ENCODE data around the gene NUP210L. TPM values are rescaled to one million over a fixed set of nuclear protein-coding genes. Genes with fewer than 3 reads are reported as not detected.

Gene NUP210L
- total and polyA plus RNA-seq, 2 experiments from 2014 or later: 0.10 TPM; not detected in 1

DNA sequence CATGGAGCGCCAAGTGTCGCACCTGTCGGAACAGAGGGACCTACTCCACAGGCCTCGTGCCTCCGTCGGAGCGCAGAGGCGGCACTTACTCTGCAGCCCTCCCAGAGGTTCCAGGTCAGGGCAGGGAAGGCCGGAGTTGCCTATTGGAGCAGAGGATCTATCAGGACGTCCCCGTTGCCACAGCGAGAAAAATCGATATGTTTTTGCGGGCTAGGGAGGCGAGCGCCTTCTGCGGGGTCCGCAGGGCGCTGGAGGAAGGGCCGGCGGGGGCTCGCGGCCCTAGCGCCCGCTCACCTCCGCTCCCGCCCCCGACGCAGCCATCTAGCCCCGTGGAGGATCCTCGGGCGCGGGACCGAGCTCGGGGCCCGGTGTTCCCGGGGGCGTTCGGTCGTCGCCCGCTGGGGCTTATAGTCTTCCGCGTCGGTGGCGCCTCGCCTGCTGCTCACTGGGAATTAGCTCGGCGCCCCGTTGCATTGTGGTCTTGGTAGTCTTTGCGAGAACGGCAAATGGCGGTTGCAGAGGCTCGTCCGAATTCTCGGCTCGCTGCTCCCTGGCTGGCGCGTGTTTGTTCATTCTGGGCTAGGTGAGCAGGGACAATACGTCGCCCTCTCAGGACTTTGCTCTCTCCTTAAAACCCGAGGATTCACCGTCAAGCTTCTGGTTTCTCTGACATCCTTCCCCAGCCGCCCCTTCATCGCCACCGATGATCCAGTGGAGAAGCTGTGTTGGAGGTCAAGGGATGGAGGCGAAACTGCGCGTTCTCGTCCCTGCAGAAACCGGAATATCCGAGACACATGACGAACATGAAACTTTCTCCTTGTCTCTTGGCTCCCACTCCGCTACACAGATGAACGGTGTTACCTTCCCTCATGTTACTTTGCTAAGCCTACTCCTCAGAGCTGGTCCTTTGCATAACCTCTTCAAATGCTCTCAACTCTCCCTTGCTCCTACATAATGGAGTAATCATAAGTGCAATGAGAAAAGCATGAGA is 177.3 kb downstream of the NUP210L start, which contains the start of gene JTB (continued):
- TF ChIP-seq, protein P1, sequence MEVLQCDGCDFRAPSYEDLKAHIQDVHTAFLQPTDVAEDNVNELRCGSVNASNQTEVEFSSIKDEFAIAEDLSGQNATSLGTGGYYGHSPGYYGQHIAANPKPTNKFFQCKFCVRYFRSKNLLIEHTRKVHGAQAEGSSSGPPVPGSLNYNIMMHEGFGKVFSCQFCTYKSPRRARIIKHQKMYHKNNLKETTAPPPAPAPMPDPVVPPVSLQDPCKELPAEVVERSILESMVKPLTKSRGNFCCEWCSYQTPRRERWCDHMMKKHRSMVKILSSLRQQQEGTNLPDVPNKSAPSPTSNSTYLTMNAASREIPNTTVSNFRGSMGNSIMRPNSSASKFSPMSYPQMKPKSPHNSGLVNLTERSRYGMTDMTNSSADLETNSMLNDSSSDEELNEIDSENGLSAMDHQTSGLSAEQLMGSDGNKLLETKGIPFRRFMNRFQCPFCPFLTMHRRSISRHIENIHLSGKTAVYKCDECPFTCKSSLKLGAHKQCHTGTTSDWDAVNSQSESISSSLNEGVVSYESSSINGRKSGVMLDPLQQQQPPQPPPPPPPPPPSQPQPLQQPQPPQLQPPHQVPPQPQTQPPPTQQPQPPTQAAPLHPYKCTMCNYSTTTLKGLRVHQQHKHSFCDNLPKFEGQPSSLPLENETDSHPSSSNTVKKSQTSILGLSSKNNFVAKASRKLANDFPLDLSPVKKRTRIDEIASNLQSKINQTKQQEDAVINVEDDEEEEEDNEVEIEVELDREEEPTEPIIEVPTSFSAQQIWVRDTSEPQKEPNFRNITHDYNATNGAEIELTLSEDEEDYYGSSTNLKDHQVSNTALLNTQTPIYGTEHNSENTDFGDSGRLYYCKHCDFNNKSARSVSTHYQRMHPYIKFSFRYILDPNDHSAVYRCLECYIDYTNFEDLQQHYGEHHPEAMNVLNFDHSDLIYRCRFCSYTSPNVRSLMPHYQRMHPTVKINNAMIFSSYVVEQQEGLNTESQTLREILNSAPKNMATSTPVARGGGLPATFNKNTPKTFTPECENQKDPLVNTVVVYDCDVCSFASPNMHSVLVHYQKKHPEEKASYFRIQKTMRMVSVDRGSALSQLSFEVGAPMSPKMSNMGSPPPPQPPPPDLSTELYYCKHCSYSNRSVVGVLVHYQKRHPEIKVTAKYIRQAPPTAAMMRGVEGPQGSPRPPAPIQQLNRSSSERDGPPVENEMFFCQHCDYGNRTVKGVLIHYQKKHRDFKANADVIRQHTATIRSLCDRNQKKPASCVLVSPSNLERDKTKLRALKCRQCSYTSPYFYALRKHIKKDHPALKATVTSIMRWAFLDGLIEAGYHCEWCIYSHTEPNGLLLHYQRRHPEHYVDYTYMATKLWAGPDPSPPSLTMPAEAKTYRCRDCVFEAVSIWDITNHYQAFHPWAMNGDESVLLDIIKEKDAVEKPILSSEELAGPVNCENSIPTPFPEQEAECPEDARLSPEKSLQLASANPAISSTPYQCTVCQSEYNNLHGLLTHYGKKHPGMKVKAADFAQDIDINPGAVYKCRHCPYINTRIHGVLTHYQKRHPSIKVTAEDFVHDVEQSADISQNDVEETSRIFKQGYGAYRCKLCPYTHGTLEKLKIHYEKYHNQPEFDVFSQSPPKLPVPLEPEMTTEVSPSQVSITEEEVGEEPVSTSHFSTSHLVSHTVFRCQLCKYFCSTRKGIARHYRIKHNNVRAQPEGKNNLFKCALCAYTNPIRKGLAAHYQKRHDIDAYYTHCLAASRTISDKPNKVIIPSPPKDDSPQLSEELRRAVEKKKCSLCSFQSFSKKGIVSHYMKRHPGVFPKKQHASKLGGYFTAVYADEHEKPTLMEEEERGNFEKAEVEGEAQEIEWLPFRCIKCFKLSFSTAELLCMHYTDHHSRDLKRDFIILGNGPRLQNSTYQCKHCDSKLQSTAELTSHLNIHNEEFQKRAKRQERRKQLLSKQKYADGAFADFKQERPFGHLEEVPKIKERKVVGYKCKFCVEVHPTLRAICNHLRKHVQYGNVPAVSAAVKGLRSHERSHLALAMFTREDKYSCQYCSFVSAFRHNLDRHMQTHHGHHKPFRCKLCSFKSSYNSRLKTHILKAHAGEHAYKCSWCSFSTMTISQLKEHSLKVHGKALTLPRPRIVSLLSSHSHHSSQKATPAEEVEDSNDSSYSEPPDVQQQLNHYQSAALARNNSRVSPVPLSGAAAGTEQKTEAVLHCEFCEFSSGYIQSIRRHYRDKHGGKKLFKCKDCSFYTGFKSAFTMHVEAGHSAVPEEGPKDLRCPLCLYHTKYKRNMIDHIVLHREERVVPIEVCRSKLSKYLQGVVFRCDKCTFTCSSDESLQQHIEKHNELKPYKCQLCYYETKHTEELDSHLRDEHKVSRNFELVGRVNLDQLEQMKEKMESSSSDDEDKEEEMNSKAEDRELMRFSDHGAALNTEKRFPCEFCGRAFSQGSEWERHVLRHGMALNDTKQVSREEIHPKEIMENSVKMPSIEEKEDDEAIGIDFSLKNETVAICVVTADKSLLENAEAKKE (CRISPR knock-in tag; IDR thresholded peaks at IDR 0.05): no peak
- TF ChIP-seq NANOG (IDR thresholded peaks at IDR 0.05; ENCODE audit: borderline replicate concordance) (no peak), EZH2 (IDR thresholded peaks at IDR 0.05; ENCODE audit: low read depth, unreplicated experiment) (no peak), POLR2AphosphoS5 (IDR thresholded peaks at IDR 0.05; ENCODE audit: low read depth) (peak; percentile 88), ZNF114 (CRISPR knock-in tag; IDR thresholded peaks at IDR 0.05) (no peak)
- TF ChIP-seq, protein P2, sequence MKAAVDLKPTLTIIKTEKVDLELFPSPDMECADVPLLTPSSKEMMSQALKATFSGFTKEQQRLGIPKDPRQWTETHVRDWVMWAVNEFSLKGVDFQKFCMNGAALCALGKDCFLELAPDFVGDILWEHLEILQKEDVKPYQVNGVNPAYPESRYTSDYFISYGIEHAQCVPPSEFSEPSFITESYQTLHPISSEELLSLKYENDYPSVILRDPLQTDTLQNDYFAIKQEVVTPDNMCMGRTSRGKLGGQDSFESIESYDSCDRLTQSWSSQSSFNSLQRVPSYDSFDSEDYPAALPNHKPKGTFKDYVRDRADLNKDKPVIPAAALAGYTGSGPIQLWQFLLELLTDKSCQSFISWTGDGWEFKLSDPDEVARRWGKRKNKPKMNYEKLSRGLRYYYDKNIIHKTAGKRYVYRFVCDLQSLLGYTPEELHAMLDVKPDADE (IDR thresholded peaks at IDR 0.05): peak; percentile 90

DNA sequence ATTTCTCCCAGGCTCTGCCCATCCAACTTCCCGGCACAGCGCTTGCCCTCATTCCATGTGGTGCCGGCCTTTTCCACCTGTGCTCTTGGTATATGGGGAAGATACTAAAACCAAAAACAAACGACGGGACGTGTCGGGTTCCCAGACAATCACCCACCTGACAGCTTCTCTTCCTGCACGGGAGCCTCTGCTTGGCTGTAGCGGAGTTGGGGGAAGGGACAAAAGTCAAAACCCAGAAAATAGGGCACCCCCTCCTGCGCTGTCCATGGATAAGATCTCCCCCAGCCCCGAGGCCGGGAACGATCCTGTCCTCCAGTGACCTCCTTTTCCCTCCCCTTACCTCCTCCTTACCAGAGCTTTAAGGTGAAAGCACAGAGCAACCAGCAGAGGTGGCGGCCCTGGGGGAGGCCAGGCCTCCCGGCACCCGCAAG is 178.0 kb downstream of the NUP210L start:
- H4K20me1 ChIP-seq (replicated peaks; ENCODE audit: insufficient read depth): no peaks in the 10 kb centered on the region; the same call in 1 of the 2 replicates
- peak overlapping the region; percentile 92 for H3K27ac Mint-ChIP-seq
- DNase-seq (ENCODE audit: low spot score) (peak; percentile 35), ATAC-seq (no peak; the same call in 1 of the 3 replicates)
- H3F3A ChIP-seq (replicated peaks; ENCODE audit: low read depth): peaks cover 36% of the 10 kb centered on the region
- H3K27me3 ChIP-seq (ENCODE audit: insufficient read depth): no peaks in the 10 kb centered on the region
- peak overlapping the region; percentile 97 for H3K4me3 Mint-ChIP-seq
- H3K9me3 Mint-ChIP-seq: no peaks in the 10 kb centered on the region
- H3K36me3 Mint-ChIP-seq (ENCODE audit: low read depth): peaks cover 69% of the 10 kb centered on the region
- peaks cover 10% of the 10 kb centered on the region for H3K27me3 Mint-ChIP-seq (ENCODE audit: insufficient read depth, low read depth, poor library complexity)
- H3K4me1 Mint-ChIP-seq: peaks cover 20% of the 10 kb centered on the region
- peak overlapping the region; percentile 99 for H3K4me3 ChIP-seq
- peak overlapping the region; percentile 85 for H3K27ac ChIP-seq (ENCODE audit: low read depth)
- H3K36me3 ChIP-seq (ENCODE audit: insufficient read depth): peaks cover 25% of the 10 kb centered on the region; the same call in 1 of the 2 replicates
- H2AFZ ChIP-seq: peak overlapping the region; percentile 73
- H3K4me2 ChIP-seq: peak overlapping the region; percentile 91
- H3K9me2 ChIP-seq (ENCODE audit: insufficient read depth): no peaks in the 10 kb centered on the region
- H3K79me2 ChIP-seq (replicated peaks; ENCODE audit: insufficient read depth): peaks cover 18% of the 10 kb centered on the region
- H3K4me1 ChIP-seq (ENCODE audit: insufficient read depth): no peaks in the 10 kb centered on the region
- TF ChIP-seq CREB1 (CRISPR knock-in tag; IDR thresholded peaks at IDR 0.05; ENCODE audit: low read depth) (no peak), ZNF331 (CRISPR knock-in tag; IDR thresholded peaks at IDR 0.05; ENCODE audit: low read depth) (no peak), NANOG (IDR thresholded peaks at IDR 0.05; ENCODE audit: borderline replicate concordance) (no peak), JUNB (IDR thresholded peaks at IDR 0.05; ENCODE audit: unreplicated experiment) (no peak), STAT1 (IDR thresholded peaks at IDR 0.05; ENCODE audit: unreplicated experiment) (no peak)
- TF ChIP-seq, protein P3, sequence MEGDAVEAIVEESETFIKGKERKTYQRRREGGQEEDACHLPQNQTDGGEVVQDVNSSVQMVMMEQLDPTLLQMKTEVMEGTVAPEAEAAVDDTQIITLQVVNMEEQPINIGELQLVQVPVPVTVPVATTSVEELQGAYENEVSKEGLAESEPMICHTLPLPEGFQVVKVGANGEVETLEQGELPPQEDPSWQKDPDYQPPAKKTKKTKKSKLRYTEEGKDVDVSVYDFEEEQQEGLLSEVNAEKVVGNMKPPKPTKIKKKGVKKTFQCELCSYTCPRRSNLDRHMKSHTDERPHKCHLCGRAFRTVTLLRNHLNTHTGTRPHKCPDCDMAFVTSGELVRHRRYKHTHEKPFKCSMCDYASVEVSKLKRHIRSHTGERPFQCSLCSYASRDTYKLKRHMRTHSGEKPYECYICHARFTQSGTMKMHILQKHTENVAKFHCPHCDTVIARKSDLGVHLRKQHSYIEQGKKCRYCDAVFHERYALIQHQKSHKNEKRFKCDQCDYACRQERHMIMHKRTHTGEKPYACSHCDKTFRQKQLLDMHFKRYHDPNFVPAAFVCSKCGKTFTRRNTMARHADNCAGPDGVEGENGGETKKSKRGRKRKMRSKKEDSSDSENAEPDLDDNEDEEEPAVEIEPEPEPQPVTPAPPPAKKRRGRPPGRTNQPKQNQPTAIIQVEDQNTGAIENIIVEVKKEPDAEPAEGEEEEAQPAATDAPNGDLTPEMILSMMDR (conservative IDR thresholded peaks at IDR 0.05; ENCODE audit: low read depth in 2 of 2): no peak
- TF ChIP-seq, protein P2 (IDR thresholded peaks at IDR 0.05): no peak
